Effector memory CD8-positive, alpha-beta T cell (primary cell): ENCODE results near the gene RILPL2.
"Not testable (repeated sequence)": the region's sequence is repeated elsewhere in the genome, so short reads cannot be mapped to it uniquely, and the experiment has no call there.

Experiments used
- ATAC-seq: fragments of 150-1000 bp; cut with Tn5 transposase; replicated peaks from 2 replicates; pipeline ENCODE4 v1.10.0; 2021; ENCODE audit warnings: mild to moderate bottlenecking, moderate library complexity
- DNase-seq, 3 experiments: peaks; one replicate each; pipeline ENCODE4 v3.0.0; 2021
- H3K27ac Mint-ChIP-seq, 2 donors: one replicate each; pipeline ENCODE4 v1.8.0; 2022; ENCODE audit warnings: mild to moderate bottlenecking in 2 of 2, mixed read lengths in 2 of 2, moderate library complexity in 2 of 2
- H3K27me3 Mint-ChIP-seq, 2 donors: one replicate each; pipeline ENCODE4 v1.8.0; 2022; ENCODE audit warnings: mixed read lengths in 2 of 2
- H3K36me3 Mint-ChIP-seq: one replicate; pipeline ENCODE4 v1.8.0; 2022; ENCODE audit warnings: mild to moderate bottlenecking, moderate library complexity, mixed read lengths; ENCODE audit not compliant: insufficient read depth
- H3K4me1 Mint-ChIP-seq, 2 donors: one replicate each; pipeline ENCODE4 v1.8.0; 2022; ENCODE audit warnings: low read depth in 2 of 2, mixed read lengths in 2 of 2
- H3K4me3 Mint-ChIP-seq, 2 donors: one replicate each; pipeline ENCODE4 v1.8.0; 2022; ENCODE audit warnings: mild to moderate bottlenecking in 2 of 2, mixed read lengths in 2 of 2, moderate library complexity in 2 of 2
- H3K9me3 Mint-ChIP-seq, 2 donors: one replicate each; pipeline ENCODE4 v1.8.0; 2022; ENCODE audit warnings: mixed read lengths in 2 of 2

Gene RILPL2

GRCh38 chr12:123408619-123409018 is 27.9 kb downstream of the RILPL2 start:
- H3K36me3 Mint-ChIP-seq, result peaks cover 71% of the 10 kb centered on the region
- ATAC-seq, H3K27me3 Mint-ChIP-seq, H3K4me3 Mint-ChIP-seq, H3K27ac Mint-ChIP-seq, H3K4me1 Mint-ChIP-seq, DNase-seq, H3K9me3 Mint-ChIP-seq: not testable (repeated sequence)

- H3K9me3 Mint-ChIP-seq, DNase-seq, ATAC-seq, H3K4me3 Mint-ChIP-seq, H3K27me3 Mint-ChIP-seq, H3K27ac Mint-ChIP-seq, H3K4me1 Mint-ChIP-seq: not testable (repeated sequence)
- H3K36me3 Mint-ChIP-seq, result peaks cover 72% of the 10 kb centered on the region
Observed at GRCh38 chr12:123407934-123408333, 28.6 kb downstream of the RILPL2 start.

DNA sequence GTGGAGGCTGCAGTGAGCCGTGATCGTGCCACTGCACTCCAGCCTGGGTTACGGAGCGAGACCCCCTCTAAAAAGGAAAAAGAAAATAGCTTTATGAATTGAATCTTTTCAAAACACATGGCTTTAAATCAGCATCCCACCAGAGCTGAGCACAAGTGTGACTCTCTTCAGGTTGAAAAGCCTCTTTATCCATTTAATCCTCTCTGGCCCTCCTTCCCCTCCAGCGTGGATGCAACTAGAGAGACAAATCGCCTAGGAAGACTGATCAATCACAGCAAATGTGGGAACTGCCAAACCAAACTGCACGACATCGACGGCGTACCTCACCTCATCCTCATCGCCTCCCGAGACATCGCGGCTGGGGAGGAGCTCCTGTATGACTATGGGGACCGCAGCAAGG is 29.2 kb downstream of the RILPL2 start:
- DNase-seq, H3K4me3 Mint-ChIP-seq, H3K9me3 Mint-ChIP-seq, H3K27me3 Mint-ChIP-seq, ATAC-seq, H3K4me1 Mint-ChIP-seq: not testable (repeated sequence)
- peaks cover 77% of the 10 kb centered on the region for H3K36me3 Mint-ChIP-seq
- H3K27ac Mint-ChIP-seq, result peak overlapping the region in 1 of 2 donors; percentile 41

DNA sequence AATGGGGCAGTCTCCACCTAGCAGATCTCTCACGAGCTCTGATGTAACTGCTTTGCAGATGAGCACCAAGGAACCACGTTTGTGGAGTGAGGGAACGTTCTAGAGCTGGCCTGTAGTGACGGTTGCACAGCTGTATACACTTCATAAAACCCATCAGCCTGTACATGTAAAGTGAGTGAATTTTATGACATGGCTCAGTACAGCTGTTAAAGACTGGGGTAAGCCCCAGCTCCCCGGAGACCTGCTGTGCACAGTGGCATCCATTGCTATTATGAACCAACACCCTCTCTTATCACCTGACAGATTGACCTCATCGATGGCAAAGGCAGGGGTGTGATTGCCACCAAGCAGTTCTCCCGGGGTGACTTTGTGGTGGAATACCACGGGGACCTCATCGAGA is 31.9 kb downstream of the RILPL2 start:
- Mint-ChIP-seq H3K27ac (no peak overlapping the region), H3K36me3 (peaks cover 78% of the 10 kb centered on the region), H3K4me1 (peaks cover 4 to 7% of the 10 kb centered on the region in 2 donors), H3K27me3 (no peaks in the 10 kb centered on the region), H3K4me3 (no peak overlapping the region), H3K9me3 (no peaks in the 10 kb centered on the region)
- no peak for ATAC-seq
- no peak for DNase-seq

DNA sequence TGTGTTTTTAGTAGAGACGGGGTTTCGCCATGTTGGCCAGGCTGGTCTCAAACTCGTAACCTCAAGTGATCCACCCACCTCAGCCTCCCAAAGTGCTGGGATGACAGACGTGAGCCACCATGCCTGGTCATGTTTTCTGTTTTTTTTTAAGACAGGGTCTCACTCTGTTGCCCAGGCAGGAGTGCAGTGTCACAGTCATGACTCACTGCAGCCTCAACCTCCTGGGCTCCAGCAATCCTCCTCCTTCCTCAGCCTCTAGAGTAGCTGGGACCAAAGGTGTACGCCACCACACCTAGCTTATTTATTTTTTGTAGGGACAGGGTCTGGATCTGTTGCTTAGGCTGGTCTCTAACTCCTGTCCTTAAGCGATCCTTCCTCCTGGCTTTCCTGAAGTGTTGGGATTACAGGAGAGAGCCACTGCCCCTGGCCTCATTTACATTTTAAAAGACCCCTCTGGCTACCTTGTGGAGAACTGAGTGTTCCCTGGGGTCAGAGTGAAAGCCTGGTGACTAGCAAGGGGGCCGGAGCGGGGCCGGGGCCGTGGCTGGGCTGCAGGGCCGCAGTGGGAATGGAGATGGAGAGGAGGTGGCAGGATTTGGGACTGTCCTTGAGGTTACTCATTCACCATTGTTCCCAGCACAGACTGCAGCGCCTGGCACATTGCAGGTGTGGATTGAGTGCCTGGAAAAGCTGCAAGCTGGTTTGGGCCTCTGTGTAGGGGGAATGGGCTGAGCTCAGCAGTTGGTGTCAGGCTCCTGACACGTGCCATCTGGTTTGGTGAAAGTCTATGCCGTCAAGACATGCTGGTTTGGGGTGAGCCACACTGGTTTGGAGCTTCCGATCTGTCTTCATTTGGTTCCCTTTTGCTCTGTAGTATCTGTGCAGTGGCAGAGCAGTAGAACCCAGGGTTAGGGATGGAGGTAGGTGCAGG is 34.5 kb downstream of the RILPL2 start:
- H3K27ac Mint-ChIP-seq, result peak overlapping the region in 1 of 2 donors; percentile 65
- no peaks in the 10 kb centered on the region for H3K27me3 Mint-ChIP-seq
- ATAC-seq (peak; percentile 33), DNase-seq (no peak)
- H3K4me1 Mint-ChIP-seq, result peaks cover 9 to 12% of the 10 kb centered on the region in 2 donors
- H3K9me3 Mint-ChIP-seq, result no peaks in the 10 kb centered on the region
- peaks cover 69% of the 10 kb centered on the region for H3K36me3 Mint-ChIP-seq
- no peak overlapping the region for H3K4me3 Mint-ChIP-seq

GRCh38 chr12:123399255-123399617 is 37.2 kb downstream of the RILPL2 start:
- ATAC-seq (no peak), DNase-seq (no peak)
- peak overlapping the region in 1 of 2 donors; percentile 74 for H3K27ac Mint-ChIP-seq
- peaks cover 12 to 16% of the 10 kb centered on the region in 2 donors for H3K4me1 Mint-ChIP-seq
- no peaks in the 10 kb centered on the region for H3K9me3 Mint-ChIP-seq
- no peaks in the 10 kb centered on the region for H3K27me3 Mint-ChIP-seq
- H3K4me3 Mint-ChIP-seq, result no peak overlapping the region
- H3K36me3 Mint-ChIP-seq, result peaks cover 66% of the 10 kb centered on the region

- peak overlapping the region in 1 of 2 donors; percentile 74 for H3K27ac Mint-ChIP-seq
- H3K36me3 Mint-ChIP-seq, result peaks cover 62% of the 10 kb centered on the region
- H3K27me3 Mint-ChIP-seq, result no peaks in the 10 kb centered on the region
- H3K4me3 Mint-ChIP-seq, result no peak overlapping the region
- no peaks in the 10 kb centered on the region for H3K9me3 Mint-ChIP-seq
- no peak for ATAC-seq
- H3K4me1 Mint-ChIP-seq, result peaks cover 12 to 16% of the 10 kb centered on the region in 2 donors
- no peak for DNase-seq
Observed at GRCh38 chr12:123398550-123399254, 37.8 kb downstream of the RILPL2 start.

DNA sequence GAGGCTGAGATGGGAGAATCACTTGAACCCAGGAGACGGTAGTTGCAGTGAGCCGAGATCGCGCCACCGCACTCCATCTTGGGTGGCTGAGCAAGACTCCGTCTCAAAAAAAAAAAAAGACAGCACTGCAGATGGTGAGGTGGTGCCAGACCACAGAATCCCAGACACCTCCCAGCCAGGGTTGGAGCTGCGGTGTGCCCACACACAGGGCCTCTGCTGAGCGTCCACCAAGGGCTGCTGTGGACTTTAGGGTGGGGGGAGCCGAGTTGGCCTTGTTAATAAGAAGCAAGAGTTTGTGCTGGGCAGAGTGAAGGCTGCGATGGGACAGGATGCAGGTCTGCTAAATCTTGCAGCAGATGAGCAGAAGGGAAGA is 38.3 kb downstream of the RILPL2 start:
- no peak for DNase-seq

DNA sequence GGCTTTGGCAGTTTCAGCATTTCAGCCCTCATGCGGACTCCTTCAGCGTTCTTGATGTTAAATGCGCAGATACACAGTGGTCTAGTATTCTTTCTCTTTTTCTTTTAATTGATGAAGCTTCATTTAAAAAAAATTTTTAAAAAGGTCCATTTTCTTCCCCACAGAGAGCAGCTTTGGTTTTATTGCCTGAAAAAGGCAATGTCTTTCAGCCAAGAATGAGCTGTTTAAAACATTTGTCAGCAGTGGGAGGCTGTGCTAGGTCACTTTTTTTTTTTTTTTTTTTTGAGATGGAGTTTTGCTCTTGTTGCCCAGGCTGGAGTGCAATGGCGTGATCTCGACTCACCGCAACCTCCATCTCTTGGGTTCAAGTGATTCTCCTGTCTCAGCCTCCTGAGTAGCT is 39.1 kb downstream of the RILPL2 start:
- H3K27me3 Mint-ChIP-seq, result no peaks in the 10 kb centered on the region
- DNase-seq (no peak), ATAC-seq (no peak)
- peaks cover 13 to 17% of the 10 kb centered on the region in 2 donors for H3K4me1 Mint-ChIP-seq
- peaks cover 52% of the 10 kb centered on the region for H3K36me3 Mint-ChIP-seq
- no peak overlapping the region for H3K4me3 Mint-ChIP-seq
- H3K27ac Mint-ChIP-seq, result peak overlapping the region in 1 of 2 donors; percentile 74
- no peaks in the 10 kb centered on the region for H3K9me3 Mint-ChIP-seq

More for the DNA sequence above, 38.3 kb downstream of the RILPL2 start:
- no peaks in the 10 kb centered on the region for H3K9me3 Mint-ChIP-seq
- H3K27me3 Mint-ChIP-seq, result no peaks in the 10 kb centered on the region
- peak overlapping the region in 1 of 2 donors; percentile 74 for H3K27ac Mint-ChIP-seq
- H3K36me3 Mint-ChIP-seq, result peaks cover 57% of the 10 kb centered on the region
- ATAC-seq, result no peak
- no peak overlapping the region for H3K4me3 Mint-ChIP-seq
- H3K4me1 Mint-ChIP-seq, result peaks cover 14 to 16% of the 10 kb centered on the region in 2 donors

GRCh38 chr12:123396954-123397353 is 39.5 kb downstream of the RILPL2 start:
- Mint-ChIP-seq H3K4me1 (peaks cover 13 to 16% of the 10 kb centered on the region in 2 donors), H3K36me3 (peaks cover 54% of the 10 kb centered on the region), H3K9me3 (no peaks in the 10 kb centered on the region), H3K27me3 (no peaks in the 10 kb centered on the region), H3K27ac (no peak overlapping the region), H3K4me3 (no peak overlapping the region)
- ATAC-seq, result no peak
- no peak for DNase-seq

- ATAC-seq, result no peak
Observed at GRCh38 chr12:123396543-123396942, 39.9 kb downstream of the RILPL2 start.

DNA sequence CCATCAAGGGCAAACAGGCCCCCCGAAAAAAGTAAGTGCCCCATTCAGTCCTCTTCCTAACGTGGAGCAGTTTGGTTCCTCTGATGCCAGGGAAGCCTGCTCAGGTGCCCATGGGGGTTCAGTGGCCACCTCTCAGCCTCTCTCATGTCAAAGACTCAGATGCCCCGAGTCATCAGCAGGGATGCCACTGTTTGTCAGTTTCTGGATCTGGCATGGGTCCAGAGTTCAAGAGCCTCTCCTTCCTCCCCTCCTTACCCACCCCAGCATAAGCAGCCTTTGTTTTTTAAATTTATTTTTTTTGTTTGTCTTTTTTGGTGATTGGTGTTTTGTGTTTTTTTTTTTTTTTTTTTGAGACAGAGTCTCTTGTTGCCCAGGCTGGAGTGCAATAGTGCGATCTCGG is 41.2 kb downstream of the RILPL2 start:
- Mint-ChIP-seq H3K27ac (peak overlapping the region in 1 of 2 donors; percentile 81), H3K4me1 (peaks cover 22 to 29% of the 10 kb centered on the region in 2 donors), H3K36me3 (peaks cover 67% of the 10 kb centered on the region), H3K27me3 (no peaks in the 10 kb centered on the region), H3K9me3 (no peaks in the 10 kb centered on the region), H3K4me3 (no peak overlapping the region)
- ATAC-seq (no peak), DNase-seq (no peak)

More at GRCh38 chr12:123396543-123396942, 39.9 kb downstream of the RILPL2 start:
- Mint-ChIP-seq H3K36me3 (peaks cover 58% of the 10 kb centered on the region), H3K4me3 (no peak overlapping the region), H3K9me3 (no peaks in the 10 kb centered on the region), H3K27me3 (no peaks in the 10 kb centered on the region), H3K4me1 (peaks cover 16 to 17% of the 10 kb centered on the region in 2 donors), H3K27ac (no peak overlapping the region)
- no peak for DNase-seq

DNA sequence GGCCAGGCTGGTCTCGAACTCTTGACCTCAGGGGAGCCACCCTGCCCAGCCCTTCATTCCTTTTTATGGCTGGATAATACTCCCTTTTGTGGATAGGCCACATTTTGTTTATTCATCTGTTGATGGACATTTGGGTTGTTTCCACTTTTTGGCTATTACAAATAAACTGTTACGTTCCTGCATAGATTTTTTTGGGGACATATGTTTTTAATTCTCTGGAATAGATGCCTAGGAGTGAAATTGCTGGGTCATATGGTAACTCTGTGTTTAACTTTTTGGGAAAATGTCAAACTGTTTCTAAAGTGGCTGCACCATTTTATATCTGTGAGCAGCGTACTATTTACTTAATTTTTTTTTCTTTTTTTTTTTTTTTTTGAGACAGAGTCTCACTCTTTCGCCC is 42.7 kb downstream of the RILPL2 start:
- Mint-ChIP-seq H3K27me3 (no peaks in the 10 kb centered on the region), H3K4me1 (peaks cover 22 to 33% of the 10 kb centered on the region in 2 donors), H3K36me3 (peaks cover 63% of the 10 kb centered on the region), H3K27ac (no peak overlapping the region), H3K4me3 (no peak overlapping the region), H3K9me3 (no peaks in the 10 kb centered on the region)
- DNase-seq (no peak), ATAC-seq (no peak)
